ENCODE measurements around the gene C16orf96.

DNA sequence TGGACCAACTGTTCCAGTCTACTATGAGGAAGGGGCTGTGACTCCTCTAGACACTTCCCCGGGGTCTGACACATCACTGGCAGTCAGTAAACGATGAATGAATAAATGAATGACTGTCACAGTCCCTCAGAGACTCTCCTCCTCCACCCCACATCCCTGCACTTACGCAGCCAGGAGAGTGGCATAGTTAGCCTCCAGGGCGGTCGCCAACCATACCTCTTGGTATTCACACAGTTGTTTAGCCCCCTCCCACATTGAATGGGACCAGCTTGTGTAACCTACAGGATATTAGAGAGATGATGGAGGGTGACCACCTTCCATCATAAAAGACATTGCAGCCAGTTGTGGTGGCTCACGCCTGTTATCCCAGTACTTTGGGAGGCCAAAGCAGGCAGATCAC, 32.8 kb downstream of the C16orf96 start:
- TF ChIP-seq NPAS2 (CRISPR knock-in tag; IDR thresholded peaks at IDR 0.05; ENCODE audit: borderline replicate concordance) (no peak), POLR2A (IDR thresholded peaks at IDR 0.05; ENCODE audit: low read length) (no peak), CBX2 (IDR thresholded peaks at IDR 0.05; ENCODE audit: borderline replicate concordance, low read depth) (no peak), EP300 (IDR thresholded peaks at IDR 0.05) (no peak), ESRRA (IDR thresholded peaks at IDR 0.05; ENCODE audit: borderline replicate concordance, low read length) (no peak), HDAC2 (IDR thresholded peaks at IDR 0.05) (no peak), RAD21 (conservative IDR thresholded peaks at IDR 0.05 in 1 of 2, IDR thresholded peaks at IDR 0.05 in 1 of 2) (no peak), BHLHE40 (IDR thresholded peaks at IDR 0.05; ENCODE audit: low read depth, low read length) (no peak), SREBF2 (IDR thresholded peaks at IDR 0.05) (no peak), SMC3 (IDR thresholded peaks at IDR 0.05) (no peak), FOSB (CRISPR knock-in tag; IDR thresholded peaks at IDR 0.05) (no peak)
- TF ChIP-seq, protein P1, sequence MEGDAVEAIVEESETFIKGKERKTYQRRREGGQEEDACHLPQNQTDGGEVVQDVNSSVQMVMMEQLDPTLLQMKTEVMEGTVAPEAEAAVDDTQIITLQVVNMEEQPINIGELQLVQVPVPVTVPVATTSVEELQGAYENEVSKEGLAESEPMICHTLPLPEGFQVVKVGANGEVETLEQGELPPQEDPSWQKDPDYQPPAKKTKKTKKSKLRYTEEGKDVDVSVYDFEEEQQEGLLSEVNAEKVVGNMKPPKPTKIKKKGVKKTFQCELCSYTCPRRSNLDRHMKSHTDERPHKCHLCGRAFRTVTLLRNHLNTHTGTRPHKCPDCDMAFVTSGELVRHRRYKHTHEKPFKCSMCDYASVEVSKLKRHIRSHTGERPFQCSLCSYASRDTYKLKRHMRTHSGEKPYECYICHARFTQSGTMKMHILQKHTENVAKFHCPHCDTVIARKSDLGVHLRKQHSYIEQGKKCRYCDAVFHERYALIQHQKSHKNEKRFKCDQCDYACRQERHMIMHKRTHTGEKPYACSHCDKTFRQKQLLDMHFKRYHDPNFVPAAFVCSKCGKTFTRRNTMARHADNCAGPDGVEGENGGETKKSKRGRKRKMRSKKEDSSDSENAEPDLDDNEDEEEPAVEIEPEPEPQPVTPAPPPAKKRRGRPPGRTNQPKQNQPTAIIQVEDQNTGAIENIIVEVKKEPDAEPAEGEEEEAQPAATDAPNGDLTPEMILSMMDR (IDR thresholded peaks at IDR 0.05): no peak
- TF ChIP-seq, protein P2, sequence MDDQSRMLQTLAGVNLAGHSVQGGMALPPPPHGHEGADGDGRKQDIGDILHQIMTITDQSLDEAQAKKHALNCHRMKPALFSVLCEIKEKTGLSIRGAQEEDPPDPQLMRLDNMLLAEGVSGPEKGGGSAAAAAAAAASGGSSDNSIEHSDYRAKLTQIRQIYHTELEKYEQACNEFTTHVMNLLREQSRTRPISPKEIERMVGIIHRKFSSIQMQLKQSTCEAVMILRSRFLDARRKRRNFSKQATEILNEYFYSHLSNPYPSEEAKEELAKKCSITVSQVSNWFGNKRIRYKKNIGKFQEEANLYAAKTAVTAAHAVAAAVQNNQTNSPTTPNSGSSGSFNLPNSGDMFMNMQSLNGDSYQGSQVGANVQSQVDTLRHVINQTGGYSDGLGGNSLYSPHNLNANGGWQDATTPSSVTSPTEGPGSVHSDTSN (IDR thresholded peaks at IDR 0.05): no peak

Data from A549 (cell line).